Measurements from ENCODE around the gene TAS2R30. TPM values are rescaled to one million over a fixed set of nuclear protein-coding genes. Genes with fewer than 3 reads are reported as not detected.

TAS2R30 gene
- total RNA-seq = 2.7 and 4.2 TPM in 2 replicates

GRCh38 chr12:11134305-11134704 is at the start of gene TAS2R30:
TSS of gene TAS2R30 (minus strand) at chr12:11134644. CDS start at chr12:11134244, 400 bp downstream.

GRCh38 chr12:11171145-11171968 is 36.9 kb upstream of the TAS2R30 start, which contains the start of gene SMIM10L1:
TSS of gene SMIM10L1 (plus strand) at chr12:11171194. CDS start at chr12:11171357, 163 bp downstream.

GRCh38 chr12:11092128-11092527 is 42.3 kb downstream of the TAS2R30 start, which contains the start of gene TAS2R43:
TSS of gene TAS2R43 (minus strand) at chr12:11092313. CDS start at chr12:11092229, 84 bp downstream.

Other genes with a start within 250 kb of the TAS2R30 start
- 0.58 and 1.1 TPM in 2 replicates for gene TAS2R13, start 225.1 kb downstream of the TAS2R30 start, total RNA-seq
- 0.19 TPM in 1 of 2 replicates, not detected in the other for gene PRH2, start 205.4 kb downstream of the TAS2R30 start, total RNA-seq
- 1.5 and 3.7 TPM in 2 replicates for gene TAS2R14, start 195.4 kb downstream of the TAS2R30 start, total RNA-seq
- gene TAS2R50, start 147.7 kb downstream of the TAS2R30 start, total RNA-seq = 1.5 and 3.1 TPM in 2 replicates
- gene TAS2R20, start 136.3 kb downstream of the TAS2R30 start, total RNA-seq = 1.2 and 4.2 TPM in 2 replicates
- 2.1 and 7.3 TPM in 2 replicates for gene TAS2R19, start 112.0 kb downstream of the TAS2R30 start, total RNA-seq
- gene TAS2R31, start 103.2 kb downstream of the TAS2R30 start, total RNA-seq = 2.5 and 5.6 TPM in 2 replicates
- 1.5 and 2.8 TPM in 2 replicates for gene TAS2R46, start 72.3 kb downstream of the TAS2R30 start, total RNA-seq
- gene TAS2R43, start 42.3 kb downstream of the TAS2R30 start, total RNA-seq = 0.19 and 1.4 TPM in 2 replicates
- 5.9 and 7.3 TPM in 2 replicates for gene SMIM10L1, start 36.5 kb upstream of the TAS2R30 start, total RNA-seq
- gene TAS2R42, start 52.3 kb upstream of the TAS2R30 start, total RNA-seq = not detected in 2 replicates
- not detected in 2 replicates for gene PRB3, start 135.1 kb upstream of the TAS2R30 start, total RNA-seq
- gene PRB4, start 175.8 kb upstream of the TAS2R30 start, total RNA-seq = not detected in 2 replicates